Endothelial cell of umbilical vein (primary cell): ENCODE data around the gene INPP5E. TPM values are rescaled to one million over a fixed set of nuclear protein-coding genes. Genes with fewer than 3 reads are reported as not detected.

ENCODE experiments used
- BruUV-seq: library from RNA; stranded (reverse); fragments of 400-500 nt; replicated peaks from 2 replicates; lab custom pipeline; 2021; lab: Mats Ljungman, UMichigan
- CTCF ChIA-PET: fragments of 300-600, 350-600 bp; sonication (Branson Sonifier 250); formaldehyde crosslinking; loops from one replicate; lab custom pipeline; 2021; ENCODE audit warnings: antibody characterized with exemption, inconsistent platforms; lab: Charles Lee
- POLR2A ChIA-PET: fragments of 300-600, 350-600 bp; sonication (Branson Sonifier 250); formaldehyde crosslinking; loops from one replicate; lab custom pipeline; 2021; ENCODE audit warnings: antibody characterized with exemption, inconsistent platforms; lab: Charles Lee
- DNase-seq: peaks from one replicate; pipeline ENCODE4 v3.0.0-alpha.2; 2011; ENCODE audit warnings: low read depth, low spot score
- FAIRE-seq: peaks from 2 replicates; lab custom pipeline; 2011; peaks lifted over from hg19 to GRCh38; lab: Jason Lieb, UNC
- H2AFZ ChIP-seq: 2 replicates; pipeline ENCODE4 v1.6.0; 2012; ENCODE audit warnings: low read depth, low read length, control low read depth, inconsistent platforms
- H3K27ac ChIP-seq: 2 replicates; pipeline ENCODE4 v1.5.1; 2011; ENCODE audit warnings: low read depth, mild to moderate bottlenecking, control low read depth, low read length, moderate library complexity; ENCODE audit not compliant: insufficient read depth
- H3K27me3 ChIP-seq, 2 experiments: 2 replicates each; pipeline versions ENCODE4 v1.6.0 to v1.6.1; 2011; ENCODE audit warnings: low read length in 2 of 2, mixed read lengths in 1 of 2; ENCODE audit not compliant: control insufficient read depth in 2 of 2, insufficient read depth in 2 of 2
- H3K36me3 ChIP-seq, 2 experiments: 2 replicates in 1 of 2; 3 replicates in 1 of 2; pipeline ENCODE4 v1.5.1; 2011; ENCODE audit warnings: low read length in 2 of 2, mild to moderate bottlenecking in 1 of 2, moderate library complexity in 1 of 2; ENCODE audit not compliant: control insufficient read depth in 2 of 2, insufficient read depth in 2 of 2; ENCODE audit errors: extremely low read depth in 1 of 2
- H3K4me1 ChIP-seq: 3 replicates; pipeline ENCODE4 v1.5.1; 2011; ENCODE audit warnings: mild to moderate bottlenecking, low read length; ENCODE audit not compliant: control insufficient read depth, insufficient read depth; ENCODE audit errors: extremely low read depth
- H3K4me2 ChIP-seq: 2 replicates; pipeline ENCODE4 v1.6.1; 2011; ENCODE audit warnings: low read length, control low read depth, mixed read lengths; ENCODE audit not compliant: insufficient read depth
- H3K4me3 ChIP-seq, 3 experiments: fragments of 200-600 bp in 1 of 3; sonication (generic), shearing (Covaris generic) in 1 of 3; replicated peaks in 1 of 3; 2 replicates each; pipeline ENCODE4 v1.5.1; 2011 to 2016; ENCODE audit warnings: control low read depth in 3 of 3, low read length in 3 of 3, mild to moderate bottlenecking in 2 of 3, inconsistent platforms in 1 of 3, low read depth in 1 of 3, moderate library complexity in 1 of 3; ENCODE audit not compliant: insufficient read depth in 1 of 3
- H3K79me2 ChIP-seq: 2 replicates; pipeline ENCODE4 v1.6.0; 2012; ENCODE audit warnings: low read length, inconsistent platforms; ENCODE audit not compliant: control insufficient read depth, insufficient read depth
- H3K9ac ChIP-seq: replicated peaks from 2 replicates; pipeline ENCODE3; 2011; ENCODE audit warnings: low read length, control low read depth; ENCODE audit not compliant: insufficient read depth; ENCODE audit errors: extremely low read depth
- H3K9me1 ChIP-seq: replicated peaks from 3 replicates; pipeline ENCODE4 v1.6.0; 2011; ENCODE audit warnings: mild to moderate bottlenecking, low read length; ENCODE audit not compliant: control insufficient read depth, insufficient read depth; ENCODE audit errors: extremely low read depth
- H3K9me3 ChIP-seq: replicated peaks from 2 replicates; pipeline ENCODE4 v1.5.1; 2012; ENCODE audit warnings: low read length, inconsistent platforms; ENCODE audit not compliant: control insufficient read depth, insufficient read depth
- H4K20me1 ChIP-seq: replicated peaks from 2 replicates; pipeline ENCODE3; 2011; ENCODE audit warnings: mild to moderate bottlenecking, low read length; ENCODE audit not compliant: control insufficient read depth, insufficient read depth; ENCODE audit errors: extremely low read depth
- EZH2 ChIP-seq: IDR thresholded peaks from 2 replicates; pipeline ENCODE4 v1.6.1; 2012; ENCODE audit warnings: borderline replicate concordance, low read depth, mild to moderate bottlenecking, moderate library complexity, low read length, inconsistent platforms; ENCODE audit not compliant: severe bottlenecking
- FOS ChIP-seq: IDR thresholded peaks from 2 replicates; pipeline ENCODE4 v1.6.1; 2011; ENCODE audit warnings: mild to moderate bottlenecking, low read length, moderate library complexity, borderline replicate concordance; ENCODE audit not compliant: insufficient read depth
- GATA2 ChIP-seq: IDR thresholded peaks from 2 replicates; pipeline ENCODE4 v1.7.0; 2011; ENCODE audit warnings: low read depth, mild to moderate bottlenecking, moderate library complexity, mixed read lengths, low read length; ENCODE audit not compliant: insufficient read length, insufficient read depth
- JUN ChIP-seq: IDR thresholded peaks from 2 replicates; pipeline ENCODE4 v1.6.1; 2011; ENCODE audit warnings: borderline replicate concordance, low read depth; ENCODE audit not compliant: insufficient read length, insufficient read depth
- MYC ChIP-seq: IDR thresholded peaks from one replicate; pipeline ENCODE4 v1.6.1; 2011; ENCODE audit warnings: mild to moderate bottlenecking, low read depth, low read length
- POLR2A ChIP-seq: IDR thresholded peaks from 2 replicates; pipeline ENCODE4 v1.6.1; 2012; ENCODE audit warnings: low read depth, mild to moderate bottlenecking, control low read depth, low read length
- POLR2AphosphoS5 ChIP-seq: IDR thresholded peaks from 2 replicates; pipeline ENCODE4 v1.6.1; 2012; ENCODE audit warnings: low read depth, mild to moderate bottlenecking, control low read depth, low read length, moderate library complexity; ENCODE audit not compliant: insufficient read depth
- dilution Hi-C: fragments of 300-500 bp; cut with MboI; formaldehyde crosslinking; loops from one replicate; pipeline ENCODE4 v1.15.0; 2019; ENCODE audit warnings: low sequenced_read_pairs; ENCODE audit not compliant: extremely low pct_ligation_motif_present
- intact Hi-C: fragments of 100-400 bp; cut with micrococcal nuclease; formaldehyde crosslinking; loops from one replicate; pipeline ENCODE4 v1.10.0; 2022
- polyA plus RNA-seq, 4 experiments: library from polyadenylated mRNA; depleted of rRNA in 3 of 4; stranded (reverse) in 3 of 4; unstranded in 1 of 4; fragments of >200 nt; gene quantifications; 2 replicates each; pipeline versions ENCODE4 v1.2.1 to v1.2.3, GENCODE V29; 2011 to 2012; ENCODE audit warnings: missing spikeins in 1 of 4
- total RNA-seq: library from RNA; stranded (reverse); gene quantifications from 2 replicates; pipeline ENCODE4 v1.2.3, GENCODE V29; 2021
- TF ChIP-seq, protein P1 (sequence below), 2 donors: IDR thresholded peaks; 1 replicate in 1 of 2; 2 replicates in 1 of 2; pipeline ENCODE4 v1.5.1; 2011; ENCODE audit warnings: low read length in 2 of 2, mild to moderate bottlenecking in 2 of 2, moderate library complexity in 2 of 2, control low read depth in 1 of 2, inconsistent platforms in 1 of 2, low read depth in 1 of 2; ENCODE audit not compliant: insufficient read depth in 1 of 2; ENCODE audit errors: extremely low read depth in 1 of 2
- TF ChIP-seq, protein P2 (sequence below): IDR thresholded peaks from 2 replicates; pipeline ENCODE4 v1.6.1; 2011; ENCODE audit not compliant: insufficient read depth, insufficient read length

INPP5E gene
- total and polyA plus RNA-seq, 2 donors (not counting 3 experiments of a cell fraction or from before 2014, with no cell fraction given): 15.0 to 24.5 TPM

DNA sequence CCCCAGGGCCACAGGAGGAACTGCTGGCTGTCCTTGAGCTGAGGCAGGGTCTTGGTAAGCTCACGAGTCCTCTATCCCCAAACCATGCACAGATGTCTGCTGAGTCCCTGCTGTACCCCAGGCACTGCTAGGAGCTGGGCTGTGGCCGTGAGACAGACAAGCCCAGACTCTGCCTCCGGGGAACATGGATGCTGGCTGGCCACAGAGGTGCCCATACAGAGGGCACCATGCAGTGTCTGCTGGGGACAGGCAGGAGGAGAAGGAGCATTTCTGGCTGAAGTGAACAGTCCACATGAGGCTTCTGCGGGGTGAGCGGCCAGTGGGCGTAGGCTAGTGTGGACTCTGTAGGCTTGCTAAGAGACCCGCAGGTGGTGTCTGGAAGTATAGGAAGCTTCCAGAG lies 48.0 kb upstream of the INPP5E start:
- TF ChIP-seq POLR2AphosphoS5 (no peak), EZH2 (no peak), JUN (no peak), GATA2 (no peak), FOS (no peak), POLR2A (no peak), MYC (no peak)
- TF ChIP-seq, protein P1, sequence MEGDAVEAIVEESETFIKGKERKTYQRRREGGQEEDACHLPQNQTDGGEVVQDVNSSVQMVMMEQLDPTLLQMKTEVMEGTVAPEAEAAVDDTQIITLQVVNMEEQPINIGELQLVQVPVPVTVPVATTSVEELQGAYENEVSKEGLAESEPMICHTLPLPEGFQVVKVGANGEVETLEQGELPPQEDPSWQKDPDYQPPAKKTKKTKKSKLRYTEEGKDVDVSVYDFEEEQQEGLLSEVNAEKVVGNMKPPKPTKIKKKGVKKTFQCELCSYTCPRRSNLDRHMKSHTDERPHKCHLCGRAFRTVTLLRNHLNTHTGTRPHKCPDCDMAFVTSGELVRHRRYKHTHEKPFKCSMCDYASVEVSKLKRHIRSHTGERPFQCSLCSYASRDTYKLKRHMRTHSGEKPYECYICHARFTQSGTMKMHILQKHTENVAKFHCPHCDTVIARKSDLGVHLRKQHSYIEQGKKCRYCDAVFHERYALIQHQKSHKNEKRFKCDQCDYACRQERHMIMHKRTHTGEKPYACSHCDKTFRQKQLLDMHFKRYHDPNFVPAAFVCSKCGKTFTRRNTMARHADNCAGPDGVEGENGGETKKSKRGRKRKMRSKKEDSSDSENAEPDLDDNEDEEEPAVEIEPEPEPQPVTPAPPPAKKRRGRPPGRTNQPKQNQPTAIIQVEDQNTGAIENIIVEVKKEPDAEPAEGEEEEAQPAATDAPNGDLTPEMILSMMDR (IDR thresholded peaks at IDR 0.05; ENCODE audit: extremely low read depth in 1 of 2, insufficient read depth in 1 of 2, low read depth in 1 of 2, low read length in 2 of 2): no peak
- TF ChIP-seq, protein P2, sequence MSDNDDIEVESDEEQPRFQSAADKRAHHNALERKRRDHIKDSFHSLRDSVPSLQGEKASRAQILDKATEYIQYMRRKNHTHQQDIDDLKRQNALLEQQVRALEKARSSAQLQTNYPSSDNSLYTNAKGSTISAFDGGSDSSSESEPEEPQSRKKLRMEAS: no peak
- Histone ChIP-seq H3K9ac (no peak overlapping the region), H3K36me3 (no peaks in the 10 kb centered on the region), H4K20me1 (no peaks in the 10 kb centered on the region), H3K4me2 (no peak overlapping the region), H3K9me3 (no peaks in the 10 kb centered on the region), H3K4me1 (peaks cover 8% of the 10 kb centered on the region), H2AFZ (no peak overlapping the region), H3K4me3 (no peak overlapping the region), H3K79me2 (no peaks in the 10 kb centered on the region), H3K9me1 (no peaks in the 10 kb centered on the region), H3K27me3 (no peaks in the 10 kb centered on the region), H3K27ac (no peak overlapping the region)
- DNase-seq (no peak), FAIRE-seq (no peak)
- dilution Hi-C loops: loop anchor here (10.0 kb wide), 1 partner anchor 67 kb away; no protein-coding TSS in a partner anchor
- no TSS peak for BruUV-seq
- ChIA-PET CTCF (interaction anchor here (0.6 to 8.5 kb wide), 13 partner anchors 10 to 213 kb away, joined by 3 to 261 read pairs (median 5); partner anchors contain the start of gene NOTCH1), POLR2A (interaction anchor here (1.9 kb wide), 1 partner anchor 138 kb away, joined by 4 read pairs; no protein-coding TSS in a partner anchor)
- intact Hi-C loops: loop anchor here (1.0 kb wide), 1 partner anchor 138 kb away; no protein-coding TSS in a partner anchor
